Ovary (tissue), 3 donors: ENCODE measurements around the gene TMEM236.

Experiments used
- CTCF ChIP-seq, 3 donors: fragments of 450-650 bp in 2 of 3; fragments of 200-600 bp in 1 of 3; IDR thresholded peaks; one replicate each; pipeline versions ENCODE4 v1.5.1 to v1.8.0; 2016 to 2022; ENCODE audit warnings: antibody characterized with exemption in 3 of 3, mild to moderate bottlenecking in 1 of 3
- POLR2A ChIP-seq: fragments of 450-650 bp; IDR thresholded peaks from one replicate; pipeline ENCODE4 v1.6.1; 2017; ENCODE audit warnings: antibody characterized with exemption, mild to moderate bottlenecking, moderate library complexity
- donor health status: DM: no; HTN: no; CAD: no.

- no peak for TF ChIP-seq CTCF (IDR thresholded peaks at IDR 0.05)
- TF ChIP-seq POLR2A = no peak
Observed at GRCh38 chr10:17814973-17815372, 63.0 kb downstream of the TMEM236 start.
